Stimulated activated naive CD8-positive, alpha-beta T cell treated with anti-CD3 and anti-CD28 coated beads, Interleukin-15, amount 100 ng/mL, for 72 hours (primary cell): Measurements from ENCODE around the gene PADI3.
"Not testable (repeated sequence)": the region's sequence is repeated elsewhere in the genome, so short reads cannot be mapped to it uniquely, and the experiment has no call there.

Source experiments
- ATAC-seq: fragments of 150-1000 bp; cut with Tn5 transposase; 2 replicates; pipeline ENCODE4 v1.10.0; 2021; ENCODE audit warnings: mild to moderate bottlenecking, moderate library complexity
- DNase-seq, 2 donors: peaks; one replicate each; pipeline ENCODE4 v3.0.0; 2021 to 2022
- H3K27ac Mint-ChIP-seq, 2 donors: one replicate each; pipeline ENCODE4 v1.8.0; 2022; ENCODE audit warnings: mild to moderate bottlenecking in 2 of 2, mixed read lengths in 2 of 2, moderate library complexity in 2 of 2
- H3K27me3 Mint-ChIP-seq: one replicate; pipeline ENCODE4 v1.8.0; 2022; ENCODE audit warnings: mixed read lengths
- H3K4me1 Mint-ChIP-seq: one replicate; pipeline ENCODE4 v1.8.0; 2022; ENCODE audit warnings: mild to moderate bottlenecking, mixed read lengths
- H3K4me3 Mint-ChIP-seq, 2 donors: one replicate each; pipeline ENCODE4 v1.8.0; 2022; ENCODE audit warnings: mild to moderate bottlenecking in 2 of 2, mixed read lengths in 2 of 2, moderate library complexity in 1 of 2
- H3K9me3 Mint-ChIP-seq, 2 donors: one replicate each; pipeline ENCODE4 v1.8.0; 2022; ENCODE audit warnings: mixed read lengths in 2 of 2

PADI3 gene

GRCh38 chr1:17308593-17308992 lies 59.7 kb downstream of the PADI3 start:
- H3K27ac Mint-ChIP-seq = no peak overlapping the region
- H3K27me3 Mint-ChIP-seq = peaks cover 44% of the 10 kb centered on the region

GRCh38 chr1:17309426-17310067 lies 60.6 kb downstream of the PADI3 start:
- H3K27ac Mint-ChIP-seq = peak overlapping the region in 1 of 2 donors; percentile 2
- H3K4me1 Mint-ChIP-seq = peaks cover 9% of the 10 kb centered on the region
- DNase-seq = no peak
- no peak overlapping the region for H3K4me3 Mint-ChIP-seq
- H3K9me3 Mint-ChIP-seq = no peaks in the 10 kb centered on the region
- peaks cover 44% of the 10 kb centered on the region for H3K27me3 Mint-ChIP-seq
- ATAC-seq = no peak

More at GRCh38 chr1:17308593-17308992, 59.7 kb downstream of the PADI3 start:
- ATAC-seq (no peak), DNase-seq (no peak)
- Mint-ChIP-seq H3K4me3 (no peak overlapping the region), H3K4me1 (peaks cover 9% of the 10 kb centered on the region), H3K9me3 (peaks cover 0 to under 1% of the 10 kb centered on the region in 2 donors)

GRCh38 chr1:17310068-17310640 lies 61.3 kb downstream of the PADI3 start:
- peak overlapping the region in 1 of 2 donors; percentile 9 for H3K27ac Mint-ChIP-seq
- ATAC-seq (no peak), DNase-seq (no peak)
- H3K4me1 Mint-ChIP-seq = peaks cover 9% of the 10 kb centered on the region
- H3K9me3 Mint-ChIP-seq = no peaks in the 10 kb centered on the region
- peaks cover 43% of the 10 kb centered on the region for H3K27me3 Mint-ChIP-seq
- H3K4me3 Mint-ChIP-seq = no peak overlapping the region

- Mint-ChIP-seq H3K9me3 (no peaks in the 10 kb centered on the region), H3K4me3 (no peak overlapping the region), H3K4me1 (peaks cover 9% of the 10 kb centered on the region), H3K27ac (peak overlapping the region in 1 of 2 donors; percentile 79), H3K27me3 (peaks cover 26% of the 10 kb centered on the region)
- no peak for DNase-seq
- no peak for ATAC-seq
Measured at GRCh38 chr1:17313530-17314309, 64.8 kb downstream of the PADI3 start.

GRCh38 chr1:17314491-17314971 lies 65.6 kb downstream of the PADI3 start:
- peaks cover 18% of the 10 kb centered on the region for H3K27me3 Mint-ChIP-seq
- no peak overlapping the region for H3K4me3 Mint-ChIP-seq
- no peak overlapping the region for H3K27ac Mint-ChIP-seq
- H3K9me3 Mint-ChIP-seq = no peaks in the 10 kb centered on the region
- H3K4me1 Mint-ChIP-seq = peaks cover 9% of the 10 kb centered on the region
- ATAC-seq (no peak), DNase-seq (no peak)

- DNase-seq (no peak), ATAC-seq (no peak)
- Mint-ChIP-seq H3K4me1 (peaks cover 9% of the 10 kb centered on the region), H3K27me3 (peaks cover 7% of the 10 kb centered on the region), H3K9me3 (no peaks in the 10 kb centered on the region), H3K4me3 (no peak overlapping the region), H3K27ac (no peak overlapping the region)
Measured at GRCh38 chr1:17315542-17316130, 66.7 kb downstream of the PADI3 start.

GRCh38 chr1:17316704-17317103 lies 67.8 kb downstream of the PADI3 start:
- Mint-ChIP-seq H3K9me3 (no peaks in the 10 kb centered on the region), H3K27me3 (peaks cover 7% of the 10 kb centered on the region), H3K4me3 (no peak overlapping the region), H3K27ac (no peak overlapping the region), H3K4me1 (peaks cover 9% of the 10 kb centered on the region)
- no peak for DNase-seq
- ATAC-seq = no peak

- peaks cover 0 to 10% of the 10 kb centered on the region in 2 donors for H3K9me3 Mint-ChIP-seq
- DNase-seq = no peak
- H3K27me3 Mint-ChIP-seq = no peaks in the 10 kb centered on the region
- H3K27ac Mint-ChIP-seq = no peak overlapping the region
- H3K4me3 Mint-ChIP-seq = no peak overlapping the region
- no peak for ATAC-seq
- no peaks in the 10 kb centered on the region for H3K4me1 Mint-ChIP-seq
Measured at GRCh38 chr1:17318262-17318661, 69.4 kb downstream of the PADI3 start.

- Mint-ChIP-seq H3K4me1 (no peaks in the 10 kb centered on the region), H3K27me3 (no peaks in the 10 kb centered on the region), H3K9me3 (peaks cover 0 to 10% of the 10 kb centered on the region in 2 donors), H3K27ac (no peak overlapping the region), H3K4me3 (no peak overlapping the region)
- ATAC-seq (no peak), DNase-seq (no peak)
Measured at GRCh38 chr1:17319561-17320350, 70.9 kb downstream of the PADI3 start.

- H3K4me1 Mint-ChIP-seq, H3K4me3 Mint-ChIP-seq, H3K27ac Mint-ChIP-seq, H3K27me3 Mint-ChIP-seq, H3K9me3 Mint-ChIP-seq, ATAC-seq, DNase-seq: not testable (repeated sequence)
Measured at GRCh38 chr1:17321857-17322390, 73.0 kb downstream of the PADI3 start.

GRCh38 chr1:17328855-17329254 lies 80.0 kb downstream of the PADI3 start:
- Mint-ChIP-seq H3K4me3 (no peak overlapping the region), H3K27ac (no peak overlapping the region), H3K4me1 (no peaks in the 10 kb centered on the region), H3K27me3 (peaks cover 40% of the 10 kb centered on the region), H3K9me3 (peaks cover 0 to 12% of the 10 kb centered on the region in 2 donors)
- no peak for DNase-seq
- no peak for ATAC-seq

- DNase-seq (no peak), ATAC-seq (no peak)
- Mint-ChIP-seq H3K4me3 (no peak overlapping the region), H3K4me1 (no peaks in the 10 kb centered on the region), H3K27ac (peak overlapping the region in 1 of 2 donors; percentile 64), H3K27me3 (peaks cover 41% of the 10 kb centered on the region), H3K9me3 (peaks cover 0 to 12% of the 10 kb centered on the region in 2 donors)
Measured at GRCh38 chr1:17329610-17330009, 80.7 kb downstream of the PADI3 start.

- DNase-seq = no peak
- no peak for ATAC-seq
- Mint-ChIP-seq H3K27ac (no peak overlapping the region), H3K4me3 (no peak overlapping the region), H3K9me3 (peaks cover 0 to 12% of the 10 kb centered on the region in 2 donors), H3K27me3 (peaks cover 37% of the 10 kb centered on the region), H3K4me1 (peaks cover 1% of the 10 kb centered on the region)
Measured at GRCh38 chr1:17330856-17331255, 82.0 kb downstream of the PADI3 start.

- Mint-ChIP-seq H3K27ac (no peak overlapping the region), H3K27me3 (peaks cover 34% of the 10 kb centered on the region), H3K9me3 (peaks cover 0 to 12% of the 10 kb centered on the region in 2 donors), H3K4me3 (no peak overlapping the region), H3K4me1 (peaks cover 9% of the 10 kb centered on the region)
- DNase-seq (no peak), ATAC-seq (no peak)
Measured at GRCh38 chr1:17333081-17333480, 84.2 kb downstream of the PADI3 start.
